ENCODE data around the gene PHLDB2. TPM values are rescaled to one million over a fixed set of nuclear protein-coding genes. Genes with fewer than 3 reads are reported as not detected.

PHLDB2 gene
- total RNA-seq, 1 donor from 2014 or later: 43.5 TPM

- no peak overlapping the region for H3K27ac Mint-ChIP-seq
- DNase-seq (ENCODE audit: extremely low spot score, unreplicated experiment): no peak
- peaks cover 39% of the 10 kb centered on the region for H3K4me1 Mint-ChIP-seq (ENCODE audit: unreplicated experiment)
- peaks cover 17% of the 10 kb centered on the region for H3K27me3 Mint-ChIP-seq
- H3K4me3 Mint-ChIP-seq: no peak overlapping the region
- peaks cover 5% of the 10 kb centered on the region for H3K36me3 Mint-ChIP-seq
- peaks cover 4% of the 10 kb centered on the region for H3K9me3 Mint-ChIP-seq
- TF ChIP-seq CTCF (conservative IDR thresholded peaks at IDR 0.05): no peak
Observed at GRCh38 chr3:112005091-112005672, 146.1 kb downstream of the PHLDB2 start.

- H3K36me3 Mint-ChIP-seq: peaks cover 5% of the 10 kb centered on the region
- no peak for TF ChIP-seq CTCF (conservative IDR thresholded peaks at IDR 0.05)
- H3K27ac Mint-ChIP-seq: no peak overlapping the region
- no peak overlapping the region for H3K4me3 Mint-ChIP-seq
- DNase-seq (ENCODE audit: extremely low spot score, unreplicated experiment): no peak
- no peaks in the 10 kb centered on the region for H3K27me3 Mint-ChIP-seq
- H3K9me3 Mint-ChIP-seq: peaks cover 4% of the 10 kb centered on the region
- H3K4me1 Mint-ChIP-seq (ENCODE audit: unreplicated experiment): peaks cover 43% of the 10 kb centered on the region
Observed at GRCh38 chr3:112007633-112008032, 148.6 kb downstream of the PHLDB2 start.

GRCh38 chr3:112009670-112010069 is 150.6 kb downstream of the PHLDB2 start:
- Mint-ChIP-seq H3K4me3 (no peak overlapping the region), H3K4me1 (ENCODE audit: unreplicated experiment) (peaks cover 26% of the 10 kb centered on the region), H3K27me3 (no peaks in the 10 kb centered on the region), H3K36me3 (peaks cover 5% of the 10 kb centered on the region), H3K27ac (no peak overlapping the region), H3K9me3 (peaks cover 4% of the 10 kb centered on the region)
- DNase-seq (ENCODE audit: extremely low spot score, unreplicated experiment): no peak
- TF ChIP-seq CTCF (conservative IDR thresholded peaks at IDR 0.05): no peak

- peak overlapping the region; percentile 20 for H3K27ac Mint-ChIP-seq
- peaks cover 23% of the 10 kb centered on the region for H3K4me1 Mint-ChIP-seq (ENCODE audit: unreplicated experiment)
- peaks cover 4% of the 10 kb centered on the region for H3K9me3 Mint-ChIP-seq
- DNase-seq (ENCODE audit: extremely low spot score, unreplicated experiment): no peak
- no peaks in the 10 kb centered on the region for H3K27me3 Mint-ChIP-seq
- TF ChIP-seq CTCF (conservative IDR thresholded peaks at IDR 0.05): no peak
- no peak overlapping the region for H3K4me3 Mint-ChIP-seq
- H3K36me3 Mint-ChIP-seq: no peaks in the 10 kb centered on the region
Observed at GRCh38 chr3:112010636-112011035, 151.6 kb downstream of the PHLDB2 start.

GRCh38 chr3:112011376-112011940 is 152.4 kb downstream of the PHLDB2 start:
- Mint-ChIP-seq H3K36me3 (no peaks in the 10 kb centered on the region), H3K4me1 (ENCODE audit: unreplicated experiment) (peaks cover 23% of the 10 kb centered on the region), H3K27me3 (no peaks in the 10 kb centered on the region), H3K27ac (no peak overlapping the region), H3K4me3 (no peak overlapping the region), H3K9me3 (peaks cover 4% of the 10 kb centered on the region)
- no peak for TF ChIP-seq CTCF (conservative IDR thresholded peaks at IDR 0.05)
- DNase-seq (ENCODE audit: extremely low spot score, unreplicated experiment): no peak

Measured in type B pancreatic cell (in vitro differentiated cells).